Hepatocyte (in vitro differentiated cells): ENCODE results near the gene MRPL37.

Experiments used
- EZH2 ChIP-seq: fragments of 200-600 bp; sonication (generic); IDR thresholded peaks from 2 replicates; pipeline ENCODE4 v1.6.1; 2016; ENCODE audit warnings: antibody characterized with exemption, mild to moderate bottlenecking, borderline replicate concordance
- EZH2phosphoT487 ChIP-seq: fragments of 200-600 bp; sonication (generic); IDR thresholded peaks from one replicate; pipeline ENCODE4 v1.6.1; 2018; ENCODE audit warnings: antibody characterized with exemption, mild to moderate bottlenecking, low read depth, moderate library complexity; ENCODE audit not compliant: unreplicated experiment, severe bottlenecking
- TF ChIP-seq, protein P1 (sequence below): fragments of 200-600 bp; sonication (generic); IDR thresholded peaks from 2 replicates; pipeline ENCODE4 v1.5.1; 2016; ENCODE audit warnings: antibody characterized with exemption, mild to moderate bottlenecking; ENCODE audit not compliant: poor library complexity

DNA sequence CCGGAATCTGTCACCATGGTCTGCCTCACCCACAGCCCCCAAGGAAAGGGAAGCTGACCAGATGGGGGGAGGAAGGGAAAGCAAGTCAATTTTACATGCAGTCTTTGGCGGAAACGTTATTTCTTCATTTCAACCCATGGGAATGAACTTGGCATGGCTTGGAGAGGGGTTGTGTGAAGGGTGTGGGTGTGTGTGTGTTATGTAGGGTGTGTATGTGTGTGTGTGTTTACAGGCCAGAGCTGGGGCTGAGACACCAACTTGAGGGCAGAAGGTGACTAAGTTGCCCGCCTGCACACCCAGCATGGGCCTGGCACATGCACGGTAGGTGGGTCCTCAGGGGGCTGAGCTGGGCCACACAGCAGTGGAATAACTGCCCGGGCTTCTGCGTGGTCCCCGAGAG is 65.2 kb downstream of the MRPL37 start:
- TF ChIP-seq, protein P1, sequence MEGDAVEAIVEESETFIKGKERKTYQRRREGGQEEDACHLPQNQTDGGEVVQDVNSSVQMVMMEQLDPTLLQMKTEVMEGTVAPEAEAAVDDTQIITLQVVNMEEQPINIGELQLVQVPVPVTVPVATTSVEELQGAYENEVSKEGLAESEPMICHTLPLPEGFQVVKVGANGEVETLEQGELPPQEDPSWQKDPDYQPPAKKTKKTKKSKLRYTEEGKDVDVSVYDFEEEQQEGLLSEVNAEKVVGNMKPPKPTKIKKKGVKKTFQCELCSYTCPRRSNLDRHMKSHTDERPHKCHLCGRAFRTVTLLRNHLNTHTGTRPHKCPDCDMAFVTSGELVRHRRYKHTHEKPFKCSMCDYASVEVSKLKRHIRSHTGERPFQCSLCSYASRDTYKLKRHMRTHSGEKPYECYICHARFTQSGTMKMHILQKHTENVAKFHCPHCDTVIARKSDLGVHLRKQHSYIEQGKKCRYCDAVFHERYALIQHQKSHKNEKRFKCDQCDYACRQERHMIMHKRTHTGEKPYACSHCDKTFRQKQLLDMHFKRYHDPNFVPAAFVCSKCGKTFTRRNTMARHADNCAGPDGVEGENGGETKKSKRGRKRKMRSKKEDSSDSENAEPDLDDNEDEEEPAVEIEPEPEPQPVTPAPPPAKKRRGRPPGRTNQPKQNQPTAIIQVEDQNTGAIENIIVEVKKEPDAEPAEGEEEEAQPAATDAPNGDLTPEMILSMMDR = no peak
- TF ChIP-seq EZH2 (no peak), EZH2phosphoT487 (no peak)
